ENCODE results near the gene U2AF1L4.

GRCh38 chr19:35757231-35757748 lies 12.1 kb upstream of the U2AF1L4 start:
- TF ChIP-seq CTCF (IDR thresholded peaks at IDR 0.05) = no peak
- no peak for TF ChIP-seq POLR2A (IDR thresholded peaks at IDR 0.05)
